ENCODE data around the gene MTX1. TPM values are rescaled to one million over a fixed set of nuclear protein-coding genes. Genes with fewer than 3 reads are reported as not detected.

The MTX1 gene
- total RNA-seq, 1 experiment from 2014 or later: 69.1 TPM

- Histone ChIP-seq H3K4me1 (ENCODE audit: control insufficient read depth in 1 of 2, insufficient read depth in 2 of 2, low read length in 2 of 2) (peaks cover 17 to 43% of the 10 kb centered on the region in 2 experiments), H4K20me1 (ENCODE audit: insufficient read depth) (no peaks in the 10 kb centered on the region), H3K9me2 (ENCODE audit: insufficient read depth) (no peaks in the 10 kb centered on the region), H3K79me2 (ENCODE audit: insufficient read depth, low read length) (peaks cover 11% of the 10 kb centered on the region), H3K4me2 (ENCODE audit: low read length) (peak overlapping the region; percentile 88), H2AFZ (ENCODE audit: low read depth, low read length, poor library complexity, severe bottlenecking) (no peak overlapping the region), H3K4me3 (replicated peaks in 1 of 2; ENCODE audit: low read depth in 1 of 2, low read length in 2 of 2) (peak overlapping the region; percentile 63 to 69), H3K36me3 (ENCODE audit: control insufficient read depth in 1 of 2, insufficient read depth in 2 of 2, low read length in 2 of 2) (no peaks in the 10 kb centered on the region), H3K27me3 (ENCODE audit: insufficient read depth, low read length) (no peaks in the 10 kb centered on the region), H3K27ac (ENCODE audit: low read depth, low read length) (peak overlapping the region; percentile 95), H3K9ac (ENCODE audit: low read length) (peak overlapping the region; percentile 78), H3K9me3 (ENCODE audit: control insufficient read depth in 1 of 2, insufficient read depth in 1 of 2, low read depth in 1 of 2, low read length in 2 of 2) (no peaks in the 10 kb centered on the region)
- ChIA-PET RAD21 (ENCODE audit: low non-redundant PET in 1 of 2, low total read pairs in 2 of 2, uncharacterized antibody in 2 of 2, unreplicated experiment in 2 of 2) (no interaction called here), CTCF (interaction anchor here (0.7 to 1.4 kb wide), 6 partner anchors 20 to 135 kb away, joined by 3 to 6 read pairs (median 4); no protein-coding TSS in a partner anchor), POLR2A (interaction anchor here (0.7 to 3.0 kb wide), 7 partner anchors 14 to 54 kb away, joined by 3 to 14 read pairs (median 4); partner anchors contain the start of genes KRTCAP2, MTX1 and THBS3)
- TF ChIP-seq CEBPB (IDR thresholded peaks at IDR 0.05; ENCODE audit: low read depth): no peak
- TF ChIP-seq MAX (IDR thresholded peaks at IDR 0.05): peak; percentile 96
- TF ChIP-seq TCF7L2 (IDR thresholded peaks at IDR 0.05; ENCODE audit: borderline replicate concordance, extremely low read depth, insufficient read depth, insufficient read length): peak; percentile 87
- peak; percentile 25; the same call in 1 of the 2 replicates for TF ChIP-seq SIN3A (IDR thresholded peaks at IDR 0.05; ENCODE audit: low read depth)
- TF ChIP-seq POLR2A (IDR thresholded peaks at IDR 0.05; ENCODE audit: borderline replicate concordance, extremely low read depth, insufficient read depth, insufficient read length): no peak
- TF ChIP-seq YY1 (IDR thresholded peaks at IDR 0.05; ENCODE audit: extremely low read depth, insufficient replicate concordance, low read depth, low read length): peak; percentile 1
- 0 out of 6 replicates have a peak, but pooled peaks of 2 of the 3 experiments have one; percentile 2 to 18 for TF ChIP-seq CTCF (IDR thresholded peaks at IDR 0.05 in 2 of 3, conservative IDR thresholded peaks at IDR 0.05 in 1 of 3; ENCODE audit: borderline replicate concordance in 1 of 3, insufficient read depth in 1 of 3, low read depth in 2 of 3, low read length in 2 of 3)
- TF ChIP-seq REST (IDR thresholded peaks at IDR 0.05; ENCODE audit: low read depth): no peak
- intact Hi-C loops (cut with micrococcal nuclease): loop anchor here (1.0 to 2.0 kb wide), 3 partner anchors 17 to 54 kb away; partner anchors contain the start of genes KRTCAP2, MTX1 and TRIM46
- BruUV-seq (replicated peaks): TSS peak; percentile 91
- DNase-seq (ENCODE audit: low read depth, low spot score): no peak
- peak; percentile 69 for ATAC-seq
Observed at GRCh38 chr1:155226910-155227260, 18.4 kb downstream of the MTX1 start.
